Thyroid gland (tissue), 4 donors: Measurements from ENCODE around the gene MRPL36. TPM values are rescaled to one million over a fixed set of nuclear protein-coding genes. Genes with fewer than 3 reads are reported as not detected.
"Not testable (repeated sequence)": the region's sequence is repeated elsewhere in the genome, so short reads cannot be mapped to it uniquely, and the experiment has no call there.

Experiments used
- DNase-seq, 2 donors: peaks; one replicate each; pipeline ENCODE4 v3.0.0-alpha.2; 2019
- H3K27ac ChIP-seq, 3 donors: fragments of 200-600 bp; sonication (generic); 1 replicate in 2 of 3; 2 replicates in 1 of 3; pipeline ENCODE4 v1.5.1; 2016 to 2019; ENCODE audit warnings: mild to moderate bottlenecking in 1 of 3, moderate library complexity in 1 of 3
- H3K27me3 ChIP-seq: fragments of 200-600 bp; sonication (generic); one replicate; pipeline ENCODE4 v1.5.1; 2019
- H3K36me3 ChIP-seq, 2 donors: fragments of 200-600 bp; sonication (generic); one replicate each; pipeline ENCODE4 v1.5.1; 2016 to 2019
- H3K4me1 ChIP-seq, 2 donors: fragments of 200-600 bp; sonication (generic); one replicate each; pipeline ENCODE4 v1.5.1; 2017 to 2019
- H3K4me3 ChIP-seq, 3 donors: fragments of 200-600 bp; sonication (generic); replicated peaks in 1 of 3; 1 replicate in 2 of 3; 2 replicates in 1 of 3; pipeline ENCODE4 v1.5.1; 2016; ENCODE audit warnings: mild to moderate bottlenecking in 1 of 3
- H3K9me3 ChIP-seq: fragments of 200-600 bp; sonication (generic); one replicate; pipeline ENCODE4 v1.5.1; 2017
- CTCF ChIP-seq, 6 experiments: fragments of 200-600 bp in 3 of 6; fragments of 450-650 bp in 3 of 6; sonication (generic) in 3 of 6; IDR thresholded peaks; one replicate each; pipeline ENCODE4 v1.5.1; 2016 to 2019; ENCODE audit warnings: antibody characterized with exemption in 6 of 6, mild to moderate bottlenecking in 2 of 6, inconsistent platforms in 1 of 6, moderate library complexity in 1 of 6
- POLR2A ChIP-seq, 2 donors: fragments of 450-650 bp; IDR thresholded peaks; one replicate each; pipeline ENCODE4 v1.6.1; 2017; ENCODE audit warnings: antibody characterized with exemption in 2 of 2, mild to moderate bottlenecking in 2 of 2, moderate library complexity in 1 of 2
- WGBS, 2 donors: methylation state at CpG; one replicate each; pipeline ENCODE4 v1.1.5; 2017; 5-methylcytosine and 5-hydroxymethylcytosine counted together
- intact Hi-C: fragments of 100-400 bp; cut with DNase I; formaldehyde crosslinking; loops from one replicate; pipeline ENCODE4 v1.15.1; 2023
- total RNA-seq, 4 donors: library from RNA; depleted of rRNA; stranded (reverse); fragments of >200 nt; gene quantifications; one replicate each; pipeline ENCODE4 v1.2.3, GENCODE V29; 2016

Gene MRPL36
- total RNA-seq, 4 donors from 2014 or later: 10.4 to 41.7 (median 33.6) TPM

DNA sequence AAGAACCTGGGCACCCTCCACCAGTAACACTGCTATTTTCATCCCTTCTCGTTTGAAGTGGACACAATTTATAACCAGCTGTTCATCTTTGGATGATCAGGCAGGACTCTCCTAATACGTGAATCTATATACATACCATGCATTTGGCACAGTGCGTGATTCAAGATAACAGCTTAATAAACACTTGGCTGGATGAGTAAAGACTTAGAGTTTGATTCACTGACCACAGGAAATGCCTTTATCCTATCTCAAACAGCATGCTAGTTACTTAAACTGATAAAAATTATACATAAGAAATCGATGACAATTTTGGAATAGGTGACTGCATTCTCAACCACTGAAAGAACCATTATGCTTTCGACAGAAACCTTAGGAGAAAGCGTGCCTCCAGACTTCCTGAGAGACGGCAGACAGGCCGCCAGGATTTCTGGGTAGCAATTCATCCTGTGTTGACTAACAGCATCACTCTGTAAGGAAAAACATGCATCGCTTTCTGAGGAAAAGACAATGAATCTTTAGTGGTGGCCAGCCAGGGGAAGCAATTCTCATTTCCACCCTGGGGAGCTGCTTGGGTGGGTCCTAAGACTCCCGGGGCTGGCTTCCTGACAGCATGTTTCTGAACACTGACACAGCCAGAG is 9.7 kb downstream of the MRPL36 start:
- H3K27ac ChIP-seq: no peak overlapping the region
- TF ChIP-seq POLR2A (IDR thresholded peaks at IDR 0.05) (no peak), CTCF (IDR thresholded peaks at IDR 0.05) (no peak)
- no peaks in the 10 kb centered on the region for H3K9me3 ChIP-seq
- H3K27me3 ChIP-seq: no peaks in the 10 kb centered on the region
- DNase-seq: no peak
- WGBS, 2 donors: 48 to 56% methylated on average over 10 of the region's 10 CpGs
- H3K4me1 ChIP-seq: no peaks in the 10 kb centered on the region
- H3K4me3 ChIP-seq: no peak overlapping the region
- no peaks in the 10 kb centered on the region for H3K36me3 ChIP-seq
- intact Hi-C loops: loop anchor here (10.0 kb wide), 1 partner anchor 445 kb away; the partner anchor contains the start of gene CLPTM1L

DNA sequence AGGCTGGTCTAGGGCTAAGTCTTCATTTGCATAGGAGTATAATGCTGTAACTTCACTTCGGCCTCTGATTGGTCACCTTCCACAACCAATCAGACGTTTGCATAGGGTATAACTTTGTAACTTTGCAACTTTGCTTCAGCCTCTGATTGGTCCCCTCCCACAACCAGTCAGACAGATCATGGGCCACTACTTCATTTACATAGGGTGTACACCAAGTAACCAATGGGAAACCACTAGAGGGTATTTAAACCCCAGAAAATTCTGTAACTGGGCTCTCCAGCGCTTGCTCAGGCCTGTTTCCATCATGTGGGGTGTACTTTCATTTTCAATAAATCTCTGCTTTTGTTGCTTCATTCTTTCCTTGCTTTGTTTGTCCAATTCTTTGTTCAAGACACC is 10.2 kb downstream of the MRPL36 start:
- 85 to 93% methylated on average over 3 of the region's 3 CpGs for WGBS, 2 donors
- H3K36me3 ChIP-seq, H3K9me3 ChIP-seq, H3K4me1 ChIP-seq, H3K27me3 ChIP-seq, intact Hi-C loops, H3K4me3 ChIP-seq, H3K27ac ChIP-seq, DNase-seq: not testable (repeated sequence)

DNA sequence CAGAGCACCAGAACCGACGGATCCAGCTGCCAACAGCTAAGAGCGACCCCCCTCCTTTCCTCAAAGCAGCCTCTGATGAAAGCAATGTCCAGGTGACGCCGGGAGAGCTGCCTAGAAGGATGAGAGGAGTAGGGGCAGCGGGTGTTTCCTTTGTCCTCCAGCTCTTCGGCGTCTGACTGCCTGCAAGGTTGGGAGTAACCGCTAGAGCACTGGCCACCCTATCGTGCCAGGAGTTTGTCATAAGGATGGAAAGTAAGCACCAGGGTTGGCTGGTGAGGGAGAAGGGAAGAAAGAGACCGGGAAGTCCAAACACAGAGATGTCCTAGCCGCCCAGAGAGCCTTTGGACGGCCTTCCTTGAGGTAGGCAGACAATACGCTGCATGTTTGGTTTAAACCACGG is 10.8 kb downstream of the MRPL36 start:
- WGBS, 2 donors: 65% methylated on average over 15 of the region's 15 CpGs
- H3K4me1 ChIP-seq: no peaks in the 10 kb centered on the region
- no peaks in the 10 kb centered on the region for H3K27me3 ChIP-seq
- H3K27ac ChIP-seq: no peak overlapping the region
- TF ChIP-seq POLR2A (IDR thresholded peaks at IDR 0.05): no peak
- no peak for TF ChIP-seq CTCF (IDR thresholded peaks at IDR 0.05)
- no peak for DNase-seq
- no peaks in the 10 kb centered on the region for H3K36me3 ChIP-seq
- intact Hi-C loops: no loop called here
- no peak overlapping the region for H3K4me3 ChIP-seq
- no peaks in the 10 kb centered on the region for H3K9me3 ChIP-seq

DNA sequence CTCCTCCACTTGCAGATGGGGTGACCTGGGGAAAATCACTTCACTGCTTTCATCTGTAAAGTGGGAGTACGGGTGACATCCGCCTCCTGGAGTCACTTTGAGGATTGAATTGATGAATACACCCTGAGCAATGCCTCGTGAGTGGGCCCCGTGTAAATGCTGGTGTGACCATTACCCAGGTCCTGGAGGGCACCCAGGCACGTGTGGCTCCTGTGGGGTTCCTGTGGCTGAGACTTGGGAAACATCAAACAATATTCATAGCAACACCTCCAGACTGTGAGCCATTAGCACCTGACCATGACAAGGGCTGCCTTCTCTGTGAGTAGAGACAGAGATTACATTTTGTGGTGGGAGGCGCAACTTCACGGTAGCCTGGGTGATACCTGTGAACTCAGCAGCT is 11.4 kb downstream of the MRPL36 start:
- H3K27ac ChIP-seq: no peak overlapping the region
- H3K4me1 ChIP-seq: no peaks in the 10 kb centered on the region
- DNase-seq: no peak
- H3K4me3 ChIP-seq: no peak overlapping the region
- intact Hi-C loops: no loop called here
- H3K9me3 ChIP-seq: no peaks in the 10 kb centered on the region
- no peak for TF ChIP-seq POLR2A (IDR thresholded peaks at IDR 0.05)
- no peak for TF ChIP-seq CTCF (IDR thresholded peaks at IDR 0.05)
- 91% methylated on average over 7 of the region's 7 CpGs for WGBS, 2 donors
- H3K27me3 ChIP-seq: no peaks in the 10 kb centered on the region
- H3K36me3 ChIP-seq: no peaks in the 10 kb centered on the region

DNA sequence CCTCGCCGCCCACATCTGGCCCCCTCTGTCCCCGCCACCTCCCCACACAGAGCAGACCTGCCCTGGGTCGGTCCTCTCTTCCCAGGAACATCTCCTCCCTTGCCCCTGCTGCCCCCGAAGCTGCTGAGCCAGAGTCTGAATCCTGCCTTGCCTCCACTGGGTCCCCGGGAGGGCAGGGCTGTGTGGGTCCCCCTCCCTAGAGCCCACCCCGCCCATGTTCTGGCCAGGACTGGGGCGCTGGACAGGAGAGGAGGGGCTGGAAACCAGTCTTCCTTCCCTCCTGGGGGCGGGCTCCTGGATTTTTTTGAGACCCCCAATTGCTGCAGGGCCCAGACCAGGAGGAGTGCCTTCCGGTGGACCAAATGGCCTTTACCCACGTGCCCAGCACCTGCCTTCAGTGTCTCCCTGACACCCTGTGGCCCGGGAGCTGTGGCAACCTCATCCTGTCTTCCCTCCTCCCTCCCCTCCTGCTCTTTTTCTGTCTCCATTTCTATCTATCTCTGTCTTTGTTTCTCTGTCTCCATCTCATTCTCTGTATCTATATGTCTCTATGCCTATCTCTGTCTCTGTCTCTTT is 12.1 kb downstream of the MRPL36 start:
- DNase-seq: no peak
- Histone ChIP-seq H3K27me3 (no peaks in the 10 kb centered on the region), H3K4me1 (no peaks in the 10 kb centered on the region), H3K27ac (no peak overlapping the region), H3K4me3 (no peak overlapping the region), H3K9me3 (no peaks in the 10 kb centered on the region), H3K36me3 (no peaks in the 10 kb centered on the region)
- WGBS, 2 donors: 85 to 90% methylated on average over 12 of the region's 12 CpGs
- intact Hi-C loops: no loop called here
- TF ChIP-seq POLR2A (IDR thresholded peaks at IDR 0.05) (no peak), CTCF (IDR thresholded peaks at IDR 0.05) (no peak)
